Measurements from ENCODE around the gene SPINK1. TPM values are rescaled to one million over a fixed set of nuclear protein-coding genes. Genes with fewer than 3 reads are reported as not detected.
A peak's percentile ranks its signal among the peaks of the same experiment; 100 is the strongest.

Gene SPINK1
- total and polyA plus RNA-seq, 7 experiments from 2014 or later: not detected

- ATAC-seq: no peak
- no peaks in the 10 kb centered on the region for H3K9me3 ChIP-seq (ENCODE audit: control insufficient read depth in 2 of 3, low read length in 3 of 3)
- POLR2A ChIA-PET: interaction anchor here (0.6 kb wide), 1 partner anchor 155 kb away, joined by 3 read pairs; no protein-coding TSS in a partner anchor
- CTCF ChIA-PET: no interaction called here
- no peaks in the 10 kb centered on the region for H3K4me1 ChIP-seq (ENCODE audit: control insufficient read depth in 2 of 2, insufficient read depth in 2 of 2, low read length in 2 of 2)
- DNase-seq: no peak
- Mint-ChIP-seq H3K4me3 (no peak overlapping the region), H3K36me3 (no peaks in the 10 kb centered on the region), H3K27ac (no peak overlapping the region), H3K9me3 (no peaks in the 10 kb centered on the region), H3K4me1 (peaks cover 0 to 4% (median 0%) of the 10 kb centered on the region in 7 donors), H3K27me3 (peaks cover 0 to 5% (median 4%) of the 10 kb centered on the region in 5 donors)
- no peak overlapping the region for H3K4me3 ChIP-seq (ENCODE audit: low read length)
- intact Hi-C loops (cut with micrococcal nuclease): no loop called here
- H3K36me3 ChIP-seq (ENCODE audit: control insufficient read depth in 2 of 3, insufficient read depth in 3 of 3, low read length in 3 of 3): no peaks in the 10 kb centered on the region
- H3K27me3 ChIP-seq (ENCODE audit: control insufficient read depth in 2 of 2, insufficient read depth in 2 of 2, low read length in 2 of 2): peaks cover 0 to 3% of the 10 kb centered on the region in 2 donors
- H3K27ac ChIP-seq (ENCODE audit: low read depth, low read length): no peak overlapping the region
Observed at GRCh38 chr5:147860641-147861025, 29.2 kb upstream of the SPINK1 start.

GRCh38 chr5:147859962-147860640, 28.6 kb upstream of the SPINK1 start:
- no peak overlapping the region for H3K4me3 Mint-ChIP-seq
- H3K27me3 Mint-ChIP-seq: peaks cover 0 to 8% (median 5%) of the 10 kb centered on the region in 5 donors
- no peak overlapping the region for H3K4me3 ChIP-seq (ENCODE audit: low read length)
- intact Hi-C loops (cut with micrococcal nuclease): loop anchor here in 1 of 2 donors (5.0 kb wide), 1 partner anchor 512 kb away; no protein-coding TSS in a partner anchor
- no peak for ATAC-seq
- H3K36me3 Mint-ChIP-seq: no peaks in the 10 kb centered on the region
- POLR2A ChIA-PET: no interaction called here
- DNase-seq: no peak
- CTCF ChIA-PET: no interaction called here
- H3K4me1 ChIP-seq (ENCODE audit: control insufficient read depth in 2 of 2, insufficient read depth in 2 of 2, low read length in 2 of 2): no peaks in the 10 kb centered on the region
- no peaks in the 10 kb centered on the region for H3K36me3 ChIP-seq (ENCODE audit: control insufficient read depth in 2 of 3, insufficient read depth in 3 of 3, low read length in 3 of 3)
- no peaks in the 10 kb centered on the region for H3K9me3 ChIP-seq (ENCODE audit: control insufficient read depth in 2 of 3, low read length in 3 of 3)
- H3K27ac ChIP-seq (ENCODE audit: low read depth, low read length): no peak overlapping the region
- H3K27ac Mint-ChIP-seq: no peak overlapping the region
- peaks cover 0 to 3% of the 10 kb centered on the region in 2 donors for H3K27me3 ChIP-seq (ENCODE audit: control insufficient read depth in 2 of 2, insufficient read depth in 2 of 2, low read length in 2 of 2)
- H3K9me3 Mint-ChIP-seq: no peaks in the 10 kb centered on the region
- peaks cover 0 to 4% (median 0%) of the 10 kb centered on the region in 7 donors for H3K4me1 Mint-ChIP-seq

GRCh38 chr5:147858565-147858964, 27.1 kb upstream of the SPINK1 start:
- H3K27me3 Mint-ChIP-seq: peaks cover 0 to 16% (median 9%) of the 10 kb centered on the region in 5 donors
- no peak overlapping the region for H3K27ac Mint-ChIP-seq
- intact Hi-C loops (cut with micrococcal nuclease): loop anchor here in 1 of 2 donors (5.0 kb wide), 1 partner anchor 514 kb away; no protein-coding TSS in a partner anchor
- no peak overlapping the region for H3K4me3 Mint-ChIP-seq
- Histone ChIP-seq H3K27ac (ENCODE audit: low read depth, low read length) (no peak overlapping the region), H3K4me1 (ENCODE audit: control insufficient read depth in 2 of 2, insufficient read depth in 2 of 2, low read length in 2 of 2) (no peaks in the 10 kb centered on the region), H3K36me3 (ENCODE audit: control insufficient read depth in 2 of 3, insufficient read depth in 3 of 3, low read length in 3 of 3) (no peaks in the 10 kb centered on the region), H3K27me3 (ENCODE audit: control insufficient read depth in 2 of 2, insufficient read depth in 2 of 2, low read length in 2 of 2) (peaks cover 0 to 3% of the 10 kb centered on the region in 2 donors), H3K4me3 (ENCODE audit: low read length) (no peak overlapping the region), H3K9me3 (ENCODE audit: control insufficient read depth in 2 of 3, low read length in 3 of 3) (no peaks in the 10 kb centered on the region)
- no peak for DNase-seq
- H3K4me1 Mint-ChIP-seq: peaks cover 0 to 4% (median 0%) of the 10 kb centered on the region in 7 donors
- no peaks in the 10 kb centered on the region for H3K36me3 Mint-ChIP-seq
- no peak for ATAC-seq
- no peaks in the 10 kb centered on the region for H3K9me3 Mint-ChIP-seq
- CTCF ChIA-PET: interaction anchor here (0.6 kb wide), 2 partner anchors 11 to 589 kb away, joined by 3 to 4 read pairs; no protein-coding TSS in a partner anchor
- POLR2A ChIA-PET: no interaction called here

GRCh38 chr5:147857302-147858129, 26.0 kb upstream of the SPINK1 start:
- DNase-seq: peak in 5 of 9 donors; percentile 7 to 32 (median 11)
- Mint-ChIP-seq H3K4me3 (no peak overlapping the region), H3K27ac (no peak overlapping the region), H3K27me3 (peaks cover 4 to 16% (median 9%) of the 10 kb centered on the region in 5 donors), H3K36me3 (no peaks in the 10 kb centered on the region), H3K4me1 (peaks cover 0 to 4% (median 0%) of the 10 kb centered on the region in 7 donors), H3K9me3 (no peaks in the 10 kb centered on the region)
- POLR2A ChIA-PET: no interaction called here
- no peaks in the 10 kb centered on the region for H3K4me1 ChIP-seq (ENCODE audit: control insufficient read depth in 2 of 2, insufficient read depth in 2 of 2, low read length in 2 of 2)
- no peak overlapping the region for H3K4me3 ChIP-seq (ENCODE audit: low read length)
- no peaks in the 10 kb centered on the region for H3K36me3 ChIP-seq (ENCODE audit: control insufficient read depth in 2 of 3, insufficient read depth in 3 of 3, low read length in 3 of 3)
- no peaks in the 10 kb centered on the region for H3K9me3 ChIP-seq (ENCODE audit: control insufficient read depth in 2 of 3, low read length in 3 of 3)
- H3K27me3 ChIP-seq (ENCODE audit: control insufficient read depth in 2 of 2, insufficient read depth in 2 of 2, low read length in 2 of 2): peaks cover 0 to 3% of the 10 kb centered on the region in 2 donors
- peak; percentile 57 for ATAC-seq
- CTCF ChIA-PET: interaction anchor here (0.6 kb wide), 1 partner anchor 590 kb away, joined by 3 read pairs; no protein-coding TSS in a partner anchor
- H3K27ac ChIP-seq (ENCODE audit: low read depth, low read length): no peak overlapping the region
- intact Hi-C loops (cut with micrococcal nuclease): loop anchor here (2.0 to 5.0 kb wide), 2 partner anchors 515 to 873 kb away; no protein-coding TSS in a partner anchor

- intact Hi-C loops (cut with micrococcal nuclease): loop anchor here (2.0 to 5.0 kb wide), 2 partner anchors 516 to 874 kb away; no protein-coding TSS in a partner anchor
- Histone ChIP-seq H3K27me3 (ENCODE audit: control insufficient read depth in 2 of 2, insufficient read depth in 2 of 2, low read length in 2 of 2) (peaks cover 0 to 3% of the 10 kb centered on the region in 2 donors), H3K4me1 (ENCODE audit: control insufficient read depth in 2 of 2, insufficient read depth in 2 of 2, low read length in 2 of 2) (no peaks in the 10 kb centered on the region), H3K9me3 (ENCODE audit: control insufficient read depth in 2 of 3, low read length in 3 of 3) (no peaks in the 10 kb centered on the region), H3K27ac (ENCODE audit: low read depth, low read length) (no peak overlapping the region), H3K36me3 (ENCODE audit: control insufficient read depth in 2 of 3, insufficient read depth in 3 of 3, low read length in 3 of 3) (no peaks in the 10 kb centered on the region), H3K4me3 (ENCODE audit: low read length) (no peak overlapping the region)
- Mint-ChIP-seq H3K4me3 (no peak overlapping the region), H3K9me3 (no peaks in the 10 kb centered on the region), H3K27me3 (peaks cover 5 to 16% (median 9%) of the 10 kb centered on the region in 5 donors), H3K4me1 (peaks cover 0 to 4% (median 0%) of the 10 kb centered on the region in 7 donors), H3K36me3 (no peaks in the 10 kb centered on the region), H3K27ac (no peak overlapping the region)
- no peak for DNase-seq
- ChIA-PET POLR2A (no interaction called here), CTCF (interaction anchor here (0.5 kb wide), 1 partner anchor 30 kb away, joined by 3 read pairs; no protein-coding TSS in a partner anchor)
- ATAC-seq: no peak
Observed at GRCh38 chr5:147856801-147857200, 25.3 kb upstream of the SPINK1 start.

GRCh38 chr5:147855774-147856069, 24.3 kb upstream of the SPINK1 start:
- Mint-ChIP-seq H3K27me3 (peaks cover 5 to 23% (median 9%) of the 10 kb centered on the region in 5 donors), H3K4me1 (peaks cover 0 to 5% (median 0%) of the 10 kb centered on the region in 7 donors), H3K36me3 (no peaks in the 10 kb centered on the region), H3K27ac (no peak overlapping the region), H3K9me3 (peaks cover 0 to 3% (median 0%) of the 10 kb centered on the region in 11 donors), H3K4me3 (no peak overlapping the region)
- ATAC-seq (no peak), DNase-seq (no peak)
- Histone ChIP-seq H3K36me3 (ENCODE audit: control insufficient read depth in 2 of 3, insufficient read depth in 3 of 3, low read length in 3 of 3) (no peaks in the 10 kb centered on the region), H3K27ac (ENCODE audit: low read depth, low read length) (no peak overlapping the region), H3K9me3 (ENCODE audit: control insufficient read depth in 2 of 3, low read length in 3 of 3) (no peaks in the 10 kb centered on the region), H3K4me1 (ENCODE audit: control insufficient read depth in 2 of 2, insufficient read depth in 2 of 2, low read length in 2 of 2) (no peaks in the 10 kb centered on the region), H3K27me3 (ENCODE audit: control insufficient read depth in 2 of 2, insufficient read depth in 2 of 2, low read length in 2 of 2) (peaks cover 0 to 3% of the 10 kb centered on the region in 2 donors), H3K4me3 (ENCODE audit: low read length) (no peak overlapping the region)
- CTCF ChIA-PET: interaction anchor here (0.5 kb wide), 1 partner anchor 1260 kb away, joined by 3 read pairs; no protein-coding TSS in a partner anchor
- POLR2A ChIA-PET: no interaction called here
- intact Hi-C loops (cut with micrococcal nuclease): loop anchor here (2.0 to 5.0 kb wide), 2 partner anchors 517 to 875 kb away; no protein-coding TSS in a partner anchor

Measured in naive thymus-derived CD4-positive, alpha-beta T cell (primary cell).